ENCODE measurements around the gene ZNRD2. TPM values are rescaled to one million over a fixed set of nuclear protein-coding genes. Genes with fewer than 3 reads are reported as not detected.

The ZNRD2 gene
- total RNA-seq, 1 donor from 2014 or later = 68.5 TPM

DNA sequence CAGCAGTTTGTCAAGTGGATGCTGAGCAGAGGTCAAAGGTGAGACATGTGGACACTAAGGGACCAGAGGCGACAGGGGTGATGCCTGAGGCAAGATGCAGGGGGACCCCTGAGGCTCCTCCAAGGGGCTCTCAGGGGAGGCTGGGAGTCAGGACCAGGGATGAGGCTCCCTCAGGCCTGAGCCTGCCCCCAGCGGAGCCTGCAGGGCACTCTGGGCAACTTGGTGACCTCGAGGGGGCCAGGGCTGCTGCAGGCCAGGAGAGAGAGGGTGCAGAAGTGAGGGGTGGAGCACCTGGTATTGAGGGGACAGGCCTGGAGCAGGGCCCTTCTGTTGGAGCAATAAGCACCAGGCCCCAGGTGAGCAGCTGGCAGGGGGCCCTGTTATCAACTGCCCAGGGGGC is 11.7 kb downstream of the ZNRD2 start:
- Histone ChIP-seq H3K4me1 (peaks cover 22% of the 10 kb centered on the region), H3K27ac (no peak overlapping the region), H3K9me3 (no peaks in the 10 kb centered on the region), H3K36me3 (peaks cover 3 to 43% of the 10 kb centered on the region in 2 donors), H3K27me3 (no peaks in the 10 kb centered on the region), H3K4me3 (no peak overlapping the region)
- no peak for DNase-seq (ENCODE audit: extremely low spot score in 2 of 2)
- intact Hi-C loops (cut with DNase I) = no loop called here
- TF ChIP-seq, protein P1, sequence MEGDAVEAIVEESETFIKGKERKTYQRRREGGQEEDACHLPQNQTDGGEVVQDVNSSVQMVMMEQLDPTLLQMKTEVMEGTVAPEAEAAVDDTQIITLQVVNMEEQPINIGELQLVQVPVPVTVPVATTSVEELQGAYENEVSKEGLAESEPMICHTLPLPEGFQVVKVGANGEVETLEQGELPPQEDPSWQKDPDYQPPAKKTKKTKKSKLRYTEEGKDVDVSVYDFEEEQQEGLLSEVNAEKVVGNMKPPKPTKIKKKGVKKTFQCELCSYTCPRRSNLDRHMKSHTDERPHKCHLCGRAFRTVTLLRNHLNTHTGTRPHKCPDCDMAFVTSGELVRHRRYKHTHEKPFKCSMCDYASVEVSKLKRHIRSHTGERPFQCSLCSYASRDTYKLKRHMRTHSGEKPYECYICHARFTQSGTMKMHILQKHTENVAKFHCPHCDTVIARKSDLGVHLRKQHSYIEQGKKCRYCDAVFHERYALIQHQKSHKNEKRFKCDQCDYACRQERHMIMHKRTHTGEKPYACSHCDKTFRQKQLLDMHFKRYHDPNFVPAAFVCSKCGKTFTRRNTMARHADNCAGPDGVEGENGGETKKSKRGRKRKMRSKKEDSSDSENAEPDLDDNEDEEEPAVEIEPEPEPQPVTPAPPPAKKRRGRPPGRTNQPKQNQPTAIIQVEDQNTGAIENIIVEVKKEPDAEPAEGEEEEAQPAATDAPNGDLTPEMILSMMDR (IDR thresholded peaks at IDR 0.05) = no peak
- TF ChIP-seq POLR2A (IDR thresholded peaks at IDR 0.05) (no peak), POLR2AphosphoS5 (IDR thresholded peaks at IDR 0.05; ENCODE audit: insufficient read depth in 1 of 2, low read depth in 1 of 2) (no peak)

GRCh38 chr11:65583589-65583988 is 13.3 kb downstream of the ZNRD2 start:
- intact Hi-C loops (cut with DNase I) = no loop called here
- Histone ChIP-seq H3K4me3 (no peak overlapping the region), H3K27me3 (no peaks in the 10 kb centered on the region), H3K27ac (no peak overlapping the region), H3K9me3 (no peaks in the 10 kb centered on the region), H3K4me1 (peaks cover 17% of the 10 kb centered on the region), H3K36me3 (peaks cover 3 to 43% of the 10 kb centered on the region in 2 donors)
- TF ChIP-seq POLR2A (IDR thresholded peaks at IDR 0.05) (no peak), POLR2AphosphoS5 (IDR thresholded peaks at IDR 0.05; ENCODE audit: insufficient read depth in 1 of 2, low read depth in 1 of 2) (no peak)
- TF ChIP-seq, protein P1 (IDR thresholded peaks at IDR 0.05) = no peak
- no peak for DNase-seq (ENCODE audit: extremely low spot score in 2 of 2)

GRCh38 chr11:65584106-65584505 is 13.8 kb downstream of the ZNRD2 start:
- no peaks in the 10 kb centered on the region for H3K27me3 ChIP-seq

GRCh38 chr11:65584723-65585171 is 14.5 kb downstream of the ZNRD2 start:
- no peak for DNase-seq (ENCODE audit: extremely low spot score in 2 of 2)
- intact Hi-C loops (cut with DNase I) = no loop called here
- Histone ChIP-seq H3K27me3 (no peaks in the 10 kb centered on the region), H3K4me1 (peaks cover 11% of the 10 kb centered on the region), H3K36me3 (peaks cover 3 to 38% of the 10 kb centered on the region in 2 donors), H3K27ac (no peak overlapping the region), H3K9me3 (no peaks in the 10 kb centered on the region), H3K4me3 (no peak overlapping the region)
- TF ChIP-seq POLR2AphosphoS5 (IDR thresholded peaks at IDR 0.05; ENCODE audit: insufficient read depth in 1 of 2, low read depth in 1 of 2) (no peak), POLR2A (IDR thresholded peaks at IDR 0.05) (no peak)
- TF ChIP-seq, protein P1 (IDR thresholded peaks at IDR 0.05) = no peak

More at GRCh38 chr11:65584106-65584505, 13.8 kb downstream of the ZNRD2 start:
- Histone ChIP-seq H3K9me3 (no peaks in the 10 kb centered on the region), H3K27ac (no peak overlapping the region), H3K4me1 (peaks cover 12% of the 10 kb centered on the region), H3K36me3 (peaks cover 3 to 43% of the 10 kb centered on the region in 2 donors), H3K4me3 (no peak overlapping the region)
- no peak for DNase-seq (ENCODE audit: extremely low spot score in 2 of 2)
- TF ChIP-seq POLR2AphosphoS5 (IDR thresholded peaks at IDR 0.05; ENCODE audit: insufficient read depth in 1 of 2, low read depth in 1 of 2) = no peak
- no peak for TF ChIP-seq POLR2A (IDR thresholded peaks at IDR 0.05)
- TF ChIP-seq, protein P1 (IDR thresholded peaks at IDR 0.05) = no peak
- intact Hi-C loops (cut with DNase I) = no loop called here

DNA sequence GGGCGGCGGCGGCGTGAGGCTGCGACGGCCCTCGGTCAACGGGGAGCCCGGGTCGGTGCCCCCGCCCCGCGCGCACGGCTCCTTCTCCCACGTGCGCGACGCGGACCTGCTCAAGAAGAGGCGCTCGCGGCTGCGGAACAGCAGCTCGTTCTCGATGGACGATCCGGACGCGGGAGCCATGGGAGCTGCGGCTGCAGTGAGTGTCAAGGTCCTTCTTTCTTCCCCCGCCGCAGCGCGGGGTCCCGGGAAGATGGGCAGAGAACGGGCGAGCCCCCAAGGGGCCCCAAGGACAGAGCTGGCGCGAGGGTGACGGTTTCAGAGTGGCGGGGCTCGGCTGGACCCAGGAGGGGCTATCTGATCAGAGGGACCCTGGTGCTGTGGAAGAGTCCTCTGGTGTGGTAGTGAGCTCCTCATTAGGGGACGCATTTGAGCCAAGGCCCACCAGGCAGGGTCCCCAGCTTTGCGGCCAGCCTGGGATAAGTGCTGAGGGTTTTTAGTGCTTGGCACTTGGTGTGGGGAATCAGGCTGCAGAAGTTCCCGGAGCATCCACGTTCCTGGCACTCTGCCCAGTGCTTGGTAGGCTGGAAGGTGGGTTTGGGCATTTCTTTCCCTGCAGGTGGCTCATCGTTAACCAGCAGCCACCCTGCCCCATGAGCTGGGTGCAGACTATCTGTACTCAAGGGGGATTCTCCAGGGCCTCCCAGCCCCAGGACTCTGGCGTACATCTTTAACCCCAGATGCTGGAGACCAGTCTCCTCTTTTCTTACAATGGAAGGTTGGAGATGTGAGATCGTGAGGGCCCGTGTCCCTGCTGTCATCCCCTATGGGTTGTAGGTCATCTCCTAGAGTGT is 15.3 kb downstream of the ZNRD2 start:
- no peak for TF ChIP-seq POLR2AphosphoS5 (IDR thresholded peaks at IDR 0.05; ENCODE audit: insufficient read depth in 1 of 2, low read depth in 1 of 2)
- TF ChIP-seq POLR2A (IDR thresholded peaks at IDR 0.05) = no peak
- TF ChIP-seq, protein P1 (IDR thresholded peaks at IDR 0.05) = no peak
- H3K27me3 ChIP-seq = no peaks in the 10 kb centered on the region
- H3K4me3 ChIP-seq = no peak overlapping the region
- peaks cover 3 to 29% of the 10 kb centered on the region in 2 donors for H3K36me3 ChIP-seq
- H3K27ac ChIP-seq = no peak overlapping the region
- no peaks in the 10 kb centered on the region for H3K9me3 ChIP-seq
- intact Hi-C loops (cut with DNase I) = no loop called here
- H3K4me1 ChIP-seq = peaks cover 11% of the 10 kb centered on the region
- no peak for DNase-seq (ENCODE audit: extremely low spot score in 2 of 2)

All from vagina (tissue), 2 donors.